OCI-LY3 (cell line): ENCODE data around the gene RBMS3.

ENCODE experiments used
- CTCF ChIP-seq: fragments of 200-600, 300-600 bp; sonication (generic); IDR thresholded peaks from 2 replicates; pipeline ENCODE4 v1.5.1; 2014; ENCODE audit warnings: antibody characterized with exemption, low read length, low read depth
- EZH2phosphoT487 ChIP-seq: fragments of 200-600 bp; shearing (Covaris generic); IDR thresholded peaks from 2 replicates; pipeline ENCODE4 v1.6.1; 2018; ENCODE audit warnings: antibody characterized with exemption, mixed run types, low read depth

DNA sequence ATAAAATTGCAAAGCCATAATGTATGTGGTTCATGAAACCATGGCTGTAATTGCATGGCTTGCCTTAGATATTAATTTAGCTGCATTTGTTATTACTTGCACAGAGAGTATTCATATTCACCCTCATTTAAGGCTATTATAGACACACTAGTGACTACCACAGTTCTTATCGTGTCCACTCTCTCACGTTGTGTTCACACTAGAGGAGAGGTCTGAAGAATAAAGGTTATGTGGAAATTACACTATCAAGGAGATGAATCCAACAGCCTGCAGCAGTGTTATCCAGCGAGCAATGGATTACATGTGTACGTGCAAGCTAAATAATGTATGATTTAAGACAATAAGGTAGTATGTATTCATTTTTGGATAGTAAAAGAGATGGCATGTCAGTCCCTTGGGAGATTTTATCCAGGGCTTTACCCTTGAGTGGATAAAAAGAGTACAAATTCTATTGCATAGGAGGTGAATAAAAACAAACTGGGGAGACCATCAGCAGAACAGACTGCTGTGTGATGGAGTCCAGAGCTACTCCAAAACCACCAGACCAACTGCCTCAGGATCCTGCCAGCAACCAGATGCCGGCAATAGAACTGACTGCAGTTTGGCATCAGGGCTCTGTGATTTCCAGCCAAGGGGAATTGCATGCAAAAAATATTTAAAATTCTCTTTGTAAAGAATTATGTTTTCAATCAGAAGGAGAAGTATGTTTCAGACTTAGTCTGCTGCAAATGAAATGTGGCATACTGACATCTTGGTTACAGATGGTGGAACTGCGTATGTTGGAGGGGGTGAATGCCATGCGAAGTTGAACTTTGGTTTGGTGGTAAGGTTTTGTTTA is 146.6 kb downstream of the RBMS3 start:
- no peak for TF ChIP-seq EZH2phosphoT487
- TF ChIP-seq CTCF, result peak; percentile 34
